GM12891 (cell line): ENCODE results near the gene AFMID.

Experiments
- PAX5 ChIP-seq: IDR thresholded peaks from 2 replicates; pipeline ENCODE4 v1.6.1; 2011; ENCODE audit warnings: low read length, moderate library complexity, mild to moderate bottlenecking; ENCODE audit not compliant: insufficient read depth, severe bottlenecking
- POLR2A ChIP-seq: IDR thresholded peaks from 2 replicates; pipeline ENCODE4 v1.6.1; 2011; ENCODE audit warnings: low read depth, low read length, control low read depth
- POLR2AphosphoS5 ChIP-seq: IDR thresholded peaks from 2 replicates; pipeline ENCODE4 v1.6.1; 2011; ENCODE audit warnings: low read depth, low read length, control low read depth
- POU2F2 ChIP-seq: IDR thresholded peaks from 2 replicates; pipeline ENCODE4 v1.6.1; 2011; ENCODE audit warnings: low read depth, mild to moderate bottlenecking, control low read depth, low read length, moderate library complexity
- SPI1 ChIP-seq: IDR thresholded peaks from 2 replicates; pipeline ENCODE4 v1.6.1; 2011; ENCODE audit warnings: low read depth, low read length, control low read depth
- TAF1 ChIP-seq: IDR thresholded peaks from 2 replicates; pipeline ENCODE4 v1.6.1; 2011; ENCODE audit warnings: low read depth, low read length, control low read depth

DNA sequence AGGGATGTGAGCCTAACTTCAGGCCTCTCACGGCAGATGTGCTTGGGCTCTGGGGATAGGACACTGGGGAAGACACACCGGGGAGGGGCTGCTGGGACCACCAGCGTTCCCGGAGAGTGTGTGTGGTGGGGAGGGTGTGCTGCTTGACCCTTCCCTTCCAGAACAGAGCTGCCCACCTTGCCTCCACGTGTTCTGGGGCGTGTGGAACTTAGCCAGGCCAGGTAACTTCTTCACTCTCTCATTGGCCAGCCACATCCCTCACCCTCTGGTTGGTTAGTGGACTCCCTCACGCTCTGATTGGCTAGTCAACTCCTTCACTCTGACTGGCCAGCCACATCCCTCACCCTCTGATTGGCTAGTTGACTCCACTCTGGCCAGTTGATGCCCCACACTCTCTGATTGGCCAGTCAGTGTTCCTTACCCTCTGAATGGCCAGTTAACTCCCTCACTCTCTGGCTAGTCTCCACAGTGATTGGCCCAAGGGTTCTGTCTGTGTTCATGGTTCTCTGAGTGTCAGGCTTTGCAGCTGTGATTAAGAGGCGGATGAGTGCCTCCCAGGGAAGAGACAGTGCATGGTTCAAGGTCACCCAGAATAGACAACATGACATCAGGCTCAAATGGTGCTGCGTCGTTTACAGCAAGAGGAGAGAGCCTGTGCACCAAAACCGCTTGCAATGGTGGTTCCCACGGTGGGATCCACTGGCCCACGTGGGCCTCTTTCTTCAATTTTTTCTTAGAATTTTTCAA is 54.3 kb downstream of the AFMID start:
- TF ChIP-seq POLR2A (no peak), POLR2AphosphoS5 (no peak), TAF1 (no peak), PAX5 (no peak), SPI1 (no peak), POU2F2 (no peak)
